SK-N-SH (cell line): ENCODE measurements around the gene ZSCAN2. TPM values are rescaled to one million over a fixed set of nuclear protein-coding genes. Genes with fewer than 3 reads are reported as not detected.

Experiments used
- CTCF ChIA-PET: fragments of 300-600, 350-600 bp; formaldehyde crosslinking; extraction: SDS; loops from one replicate; lab custom pipeline; 2021; lab: Yijun Ruan, JAX
- POLR2A ChIA-PET: fragments of 350-600 bp; sonication (Branson Sonifier 250); formaldehyde crosslinking; extraction: SDS; loops from one replicate; lab custom pipeline; 2020; ENCODE audit warnings: antibody characterized with exemption, inconsistent platforms; lab: Yijun Ruan, JAX
- DNase-seq: peaks from one replicate; pipeline ENCODE4 v3.0.0; 2012
- H2AFZ ChIP-seq: fragments of 200-600 bp; sonication (generic); 2 replicates; pipeline ENCODE4 v1.8.1; 2016; ENCODE audit warnings: antibody characterized with exemption, mild to moderate bottlenecking, low read depth
- H3F3A ChIP-seq: fragments of 200-600 bp; sonication (generic); replicated peaks from 2 replicates; pipeline ENCODE3; 2016; ENCODE audit warnings: antibody characterized with exemption, mild to moderate bottlenecking; ENCODE audit not compliant: insufficient read depth
- H3K27ac ChIP-seq, 2 experiments: fragments of 200-500 bp in 1 of 2; fragments of 200-600 bp in 1 of 2; sonication (Bioruptor generic) in 1 of 2; sonication (generic), shearing (Covaris generic) in 1 of 2; 2 replicates each; pipeline versions ENCODE4 v1.5.1 to v1.6.1; 2014 to 2016; ENCODE audit warnings: low read depth in 2 of 2, inconsistent platforms in 1 of 2, low read length in 1 of 2, mild to moderate bottlenecking in 1 of 2, mixed read lengths in 1 of 2
- H3K27me3 ChIP-seq: fragments of 200-600 bp; sonication (generic), shearing (Covaris generic); 2 replicates; pipeline ENCODE4 v1.6.1; 2016; ENCODE audit warnings: mixed run types; ENCODE audit not compliant: insufficient read depth
- H3K36me3 ChIP-seq, 2 experiments: fragments of 200-500 bp in 1 of 2; fragments of 200-600 bp in 1 of 2; sonication (Bioruptor generic) in 1 of 2; sonication (generic) in 1 of 2; replicated peaks in 1 of 2; 2 replicates each; pipeline versions ENCODE3 to v1.5.1; 2014 to 2016; ENCODE audit warnings: low read length in 1 of 2, mild to moderate bottlenecking in 1 of 2; ENCODE audit not compliant: insufficient read depth in 2 of 2, control insufficient read depth in 1 of 2
- H3K4me1 ChIP-seq, 2 experiments: fragments of 200-500 bp in 1 of 2; fragments of 200-600 bp in 1 of 2; sonication (Bioruptor generic) in 1 of 2; sonication (generic), shearing (Covaris generic) in 1 of 2; 2 replicates each; pipeline versions ENCODE4 v1.5.1 to v1.6.1; 2014 to 2016; ENCODE audit warnings: low read depth in 1 of 2, low read length in 1 of 2, mixed run types in 1 of 2; ENCODE audit not compliant: insufficient read depth in 2 of 2, control insufficient read depth in 1 of 2
- H3K4me2 ChIP-seq: fragments of 200-600 bp; sonication (generic), shearing (Covaris generic); 2 replicates; pipeline ENCODE4 v1.6.1; 2017; ENCODE audit warnings: mixed run types
- H3K4me3 ChIP-seq, 2 experiments: fragments of 200-500 bp in 1 of 2; fragments of 200-600 bp in 1 of 2; sonication (Bioruptor generic) in 1 of 2; sonication (generic), shearing (Covaris generic) in 1 of 2; 2 replicates each; pipeline versions ENCODE4 v1.5.1 to v1.8.1; 2014 to 2016; ENCODE audit warnings: low read depth in 2 of 2, inconsistent platforms in 1 of 2, low read length in 1 of 2, mild to moderate bottlenecking in 1 of 2, mixed read lengths in 1 of 2, moderate library complexity in 1 of 2
- H3K79me2 ChIP-seq: fragments of 200-600 bp; sonication (generic); 2 replicates; pipeline ENCODE4 v1.8.1; 2017; ENCODE audit warnings: mild to moderate bottlenecking; ENCODE audit not compliant: insufficient read depth
- H3K9ac ChIP-seq: fragments of 200-600 bp; sonication (generic); 2 replicates; pipeline ENCODE4 v1.6.1; 2017; ENCODE audit warnings: mixed run types
- H3K9me2 ChIP-seq: fragments of 200-600 bp; sonication (generic); 2 replicates; pipeline ENCODE4 v1.6.1; 2017; ENCODE audit warnings: mixed run types
- H3K9me3 ChIP-seq: fragments of 200-600 bp; sonication (generic); 2 replicates; pipeline ENCODE4 v1.6.1; 2017; ENCODE audit warnings: mixed run types, mild to moderate bottlenecking, moderate library complexity
- H4K20me1 ChIP-seq: fragments of 200-600 bp; sonication (generic); 2 replicates; pipeline ENCODE4 v1.6.1; 2017; ENCODE audit warnings: mild to moderate bottlenecking, mixed run types; ENCODE audit not compliant: insufficient read depth
- CTCF ChIP-seq: fragments of 200-600 bp; sonication (generic); IDR thresholded peaks from 2 replicates; pipeline ENCODE4 v1.6.1; 2017; ENCODE audit warnings: antibody characterized with exemption, mild to moderate bottlenecking, moderate library complexity
- ELF1 ChIP-seq: IDR thresholded peaks from 2 replicates; pipeline ENCODE4 v1.4.0; 2012
- FOXJ3 ChIP-seq: sonication (generic); formaldehyde crosslinking; IDR thresholded peaks from 2 replicates; pipeline ENCODE4 v1.5.1; 2020; ENCODE audit warnings: mild to moderate bottlenecking, missing genetic modification reagents
- GABPA ChIP-seq: IDR thresholded peaks from 2 replicates; pipeline ENCODE4 v1.4.0; 2012; ENCODE audit warnings: low read depth, mild to moderate bottlenecking
- MEF2A ChIP-seq: IDR thresholded peaks from 2 replicates; pipeline ENCODE4 v1.4.0; 2012; ENCODE audit warnings: low read depth, borderline replicate concordance
- PBX3 ChIP-seq: IDR thresholded peaks from 2 replicates; pipeline ENCODE4; 2012
- POLR2AphosphoS5 ChIP-seq: IDR thresholded peaks from 2 replicates; pipeline ENCODE4 v1.6.1; 2012; ENCODE audit warnings: low read depth, low read length
- RCOR1 ChIP-seq: fragments of 150-350 bp; IDR thresholded peaks from 2 replicates; pipeline ENCODE4 v1.6.1; 2017; ENCODE audit warnings: antibody characterized with exemption, low read length
- RFX5 ChIP-seq: IDR thresholded peaks from 2 replicates; pipeline ENCODE4 v1.6.1; 2012; ENCODE audit warnings: mild to moderate bottlenecking, improper control_type of control experiment, low read length
- RXRA ChIP-seq: IDR thresholded peaks from 2 replicates; pipeline ENCODE4 v1.4.0; 2012; ENCODE audit warnings: low read depth, mild to moderate bottlenecking, borderline replicate concordance
- SIN3A ChIP-seq: IDR thresholded peaks from 2 replicates; pipeline ENCODE4 v1.6.1; 2012; ENCODE audit warnings: low read depth, mild to moderate bottlenecking, low read length, moderate library complexity, borderline replicate concordance
- TAF1 ChIP-seq: IDR thresholded peaks from 2 replicates; pipeline ENCODE4 v1.6.1; 2012; ENCODE audit warnings: low read depth, mild to moderate bottlenecking, low read length, moderate library complexity, borderline replicate concordance
- TCF12 ChIP-seq: IDR thresholded peaks from 2 replicates; pipeline ENCODE4 v1.4.0; 2012
- TEAD4 ChIP-seq: IDR thresholded peaks from 2 replicates; pipeline ENCODE4 v1.4.0; 2012; ENCODE audit warnings: mild to moderate bottlenecking, borderline replicate concordance; ENCODE audit not compliant: insufficient read depth
- USF1 ChIP-seq: IDR thresholded peaks from 2 replicates; pipeline ENCODE4 v1.4.0; 2012; ENCODE audit warnings: low read depth, borderline replicate concordance
- USF2 ChIP-seq: fragments of 150-350 bp; IDR thresholded peaks from 2 replicates; pipeline ENCODE4 v1.6.1; 2017; ENCODE audit warnings: antibody characterized with exemption, low read length, low read depth, borderline replicate concordance
- YY1 ChIP-seq: IDR thresholded peaks from 2 replicates; pipeline ENCODE4 v1.4.0; 2012; ENCODE audit warnings: low read depth, mild to moderate bottlenecking
- ZBTB33 ChIP-seq: IDR thresholded peaks from 2 replicates; pipeline ENCODE4 v1.4.0; 2012; ENCODE audit warnings: low read depth, borderline replicate concordance
- WGBS: methylation state at CpG from one replicate; pipeline ENCODE4 v1.1.6; 2017; ENCODE audit warnings: low lambda C conversion rate; 5-methylcytosine and 5-hydroxymethylcytosine counted together
- polyA plus RNA-seq, 3 experiments: library from polyadenylated mRNA; depleted of rRNA; stranded (reverse); fragments of >200 nt; gene quantifications; 2 replicates each; pipeline ENCODE4 v1.2.3, GENCODE V29; 2012

ZSCAN2 gene
- polyA plus RNA-seq, 1 of the 3 experiments (the other 2 are of a cell fraction), result 22.0 TPM

GRCh38 chr15:84634228-84634837 is 33.5 kb downstream of the ZSCAN2 start:
- DNase-seq, result no peak
- CTCF ChIA-PET, result interaction anchor here (0.7 to 2.0 kb wide), 4 partner anchors 20 to 47 kb away, joined by 3 to 6 read pairs (median 3); partner anchors contain the start of gene WDR73

GRCh38 chr15:84638103-84638502 is 37.3 kb downstream of the ZSCAN2 start:
- DNase-seq, result no peak
- Histone ChIP-seq H3K9me2 (no peaks in the 10 kb centered on the region), H3F3A (peaks cover 8% of the 10 kb centered on the region), H3K9me3 (no peaks in the 10 kb centered on the region), H3K4me3 (no peak overlapping the region), H2AFZ (no peak overlapping the region)
- TF ChIP-seq FOXJ3 (CRISPR knock-in tag) (no peak), MEF2A (no peak), USF2 (no peak), TAF1 (no peak), PBX3 (no peak), YY1 (no peak), RXRA (no peak), RFX5 (no peak), USF1 (no peak), GABPA (no peak), TEAD4 (no peak), TCF12 (no peak), ELF1 (no peak), CTCF (no peak; the same call in 1 of the 2 replicates), SIN3A (no peak), ZBTB33 (no peak), RCOR1 (no peak), POLR2AphosphoS5 (no peak)
- TF ChIP-seq, all 33 proteins: peak for 0
- no peak overlapping the region for H3K9ac ChIP-seq
- peaks cover 0 to 6% of the 10 kb centered on the region in 2 experiments; a peak in 2 of 4 replicates for H3K4me1 ChIP-seq
- peaks cover 10% of the 10 kb centered on the region; the same call in 1 of the 2 replicates for H4K20me1 ChIP-seq
- H3K4me2 ChIP-seq, result no peak overlapping the region
- WGBS, result 74% methylated on average over 3 of the region's 3 CpGs
- no peak overlapping the region for H3K27ac ChIP-seq
- POLR2A ChIA-PET, result no interaction called here
- no peaks in the 10 kb centered on the region for H3K27me3 ChIP-seq
- H3K36me3 ChIP-seq, result peaks cover 36 to 37% of the 10 kb centered on the region in 2 experiments
- H3K79me2 ChIP-seq, result peaks cover 21% of the 10 kb centered on the region; the same call in 1 of the 2 replicates
- CTCF ChIA-PET, result no interaction called here

More at GRCh38 chr15:84634228-84634837, 33.5 kb downstream of the ZSCAN2 start:
- H3K9ac ChIP-seq, result peak overlapping the region; percentile 51; the same call in 1 of the 2 replicates
- H3K4me2 ChIP-seq, result peak overlapping the region; percentile 97
- H4K20me1 ChIP-seq, result peaks cover 10% of the 10 kb centered on the region; the same call in 1 of the 2 replicates
- H3K9me3 ChIP-seq, result no peaks in the 10 kb centered on the region
- no peaks in the 10 kb centered on the region for H3K9me2 ChIP-seq
- H3K4me3 ChIP-seq, result peak overlapping the region; percentile 57 to 75
- POLR2A ChIA-PET, result interaction anchor here (0.9 to 1.2 kb wide), 2 partner anchors 15 to 20 kb away, joined by 3 read pairs; partner anchors contain the start of gene WDR73
- WGBS, result 63% methylated on average over 23 of the region's 23 CpGs
- peaks cover 13 to 19% of the 10 kb centered on the region in 2 experiments; a peak in 3 of 4 replicates for H3K4me1 ChIP-seq
- TF ChIP-seq ELF1, result no peak
- H3K27ac ChIP-seq, result no peak overlapping the region; a peak in 1 of 4 replicates
- H3K36me3 ChIP-seq, result peaks cover 12 to 15% of the 10 kb centered on the region in 2 experiments
- H3K27me3 ChIP-seq, result no peaks in the 10 kb centered on the region
- peaks cover 32% of the 10 kb centered on the region for H3K79me2 ChIP-seq
- H2AFZ ChIP-seq, result 0 out of 2 replicates have a peak overlapping the region, but pooled peaks have one; percentile 4
- peaks cover 22% of the 10 kb centered on the region for H3F3A ChIP-seq
